HepG2 (cell line): ENCODE data around the gene RNF175. TPM values are rescaled to one million over a fixed set of nuclear protein-coding genes. Genes with fewer than 3 reads are reported as not detected.

Experiments used
- ATAC-seq: fragments of 200-7000 bp; cut with Tn5 transposase; 3 replicates; pipeline ENCODE4 v1.9.1; 2020; ENCODE audit warnings: mild to moderate bottlenecking, moderate library complexity
- BruUV-seq: library from RNA; stranded (reverse); fragments of 400-500 nt; replicated peaks from 2 replicates; lab custom pipeline; 2021; lab: Mats Ljungman, UMichigan
- CTCF ChIA-PET: fragments of 300-600 bp; formaldehyde crosslinking; extraction: SDS; loops from one replicate; lab custom pipeline; 2021; ENCODE audit warnings: low total read pairs, inconsistent platforms, low intra/inter-chr PET ratio; lab: Yijun Ruan, JAX
- POLR2A ChIA-PET: fragments of 350-600 bp; sonication (Branson Sonifier 250); formaldehyde crosslinking; loops from one replicate; lab custom pipeline; 2020; ENCODE audit warnings: antibody characterized with exemption, inconsistent platforms; lab: Yijun Ruan, JAX
- DNase-seq: peaks from one replicate; pipeline ENCODE4 v3.0.0-alpha.2; 2015; ENCODE audit warnings: low spot score
- FAIRE-seq: peaks from 3 replicates; lab custom pipeline; 2011; peaks lifted over from hg19 to GRCh38; lab: Jason Lieb, UNC
- H2AFZ ChIP-seq: one replicate; pipeline ENCODE4 v1.6.1; 2011; ENCODE audit warnings: low read length, inconsistent platforms
- H3K27ac ChIP-seq: fragments of 300-600 bp; 3 replicates; pipeline ENCODE4 v1.8.0; 2011; ENCODE audit warnings: mixed run types, mild to moderate bottlenecking, mixed read lengths, low read length, inconsistent platforms; ENCODE audit not compliant: insufficient read depth; ENCODE audit errors: extremely low read length
- H3K27me3 ChIP-seq, 2 experiments: fragments of 200-600 bp in 1 of 2; 2 replicates in 1 of 2; 3 replicates in 1 of 2; pipeline versions ENCODE4 v1.6.0 to v1.8.0; 2011; ENCODE audit warnings: low read length in 2 of 2, mild to moderate bottlenecking in 2 of 2, moderate library complexity in 2 of 2, inconsistent platforms in 1 of 2; ENCODE audit not compliant: insufficient read depth in 2 of 2, control insufficient read depth in 1 of 2
- H3K36me3 ChIP-seq, 2 experiments: fragments of 200-600 bp in 1 of 2; replicated peaks in 1 of 2; 2 replicates in 1 of 2; 3 replicates in 1 of 2; pipeline versions ENCODE4 v1.5.1 to v1.8.0; 2011; ENCODE audit warnings: low read length in 2 of 2, inconsistent platforms in 1 of 2; ENCODE audit not compliant: insufficient read depth in 2 of 2, control insufficient read depth in 1 of 2
- H3K4me1 ChIP-seq: 2 replicates; pipeline ENCODE4 v1.5.1; 2012; ENCODE audit warnings: low read length, inconsistent platforms; ENCODE audit not compliant: insufficient read depth
- H3K4me2 ChIP-seq: 2 replicates; pipeline ENCODE4 v1.6.0; 2011; ENCODE audit warnings: low read depth, low read length, inconsistent platforms
- H3K4me3 ChIP-seq, 3 experiments: fragments of 200-600 bp in 1 of 3; sonication (generic), shearing (Covaris generic) in 1 of 3; replicated peaks in 1 of 3; 2 replicates each; pipeline ENCODE4 v1.5.1; 2011 to 2016; ENCODE audit warnings: low read length in 3 of 3, inconsistent platforms in 2 of 3, low read depth in 2 of 3, mild to moderate bottlenecking in 2 of 3, control low read depth in 1 of 3, mixed read lengths in 1 of 3; ENCODE audit not compliant: insufficient read depth in 1 of 3
- H3K79me2 ChIP-seq: one replicate; pipeline ENCODE4 v1.6.1; 2011; ENCODE audit warnings: low read length, inconsistent platforms; ENCODE audit not compliant: insufficient read depth
- H3K9ac ChIP-seq: 2 replicates; pipeline ENCODE4 v1.6.0; 2011; ENCODE audit warnings: mild to moderate bottlenecking, low read depth, low read length, inconsistent platforms; ENCODE audit not compliant: insufficient read depth
- H3K9me3 ChIP-seq: 2 replicates; pipeline ENCODE4 v1.5.1; 2012; ENCODE audit warnings: mild to moderate bottlenecking, low read length
- H4K20me1 ChIP-seq: 2 replicates; pipeline ENCODE4 v1.6.0; 2011; ENCODE audit warnings: inconsistent platforms, mild to moderate bottlenecking, low read length, moderate library complexity; ENCODE audit not compliant: insufficient read depth
- CENPT ChIP-seq: sonication (generic); formaldehyde crosslinking; IDR thresholded peaks from 2 replicates; pipeline ENCODE4 v1.8.0; 2022; ENCODE audit warnings: low read depth, mild to moderate bottlenecking, moderate library complexity, missing genetic modification reagents
- EEA1 ChIP-seq: sonication (generic); formaldehyde crosslinking; IDR thresholded peaks from 2 replicates; pipeline ENCODE4 v1.5.1; 2020; ENCODE audit warnings: mild to moderate bottlenecking, missing genetic modification reagents, borderline replicate concordance
- HOXD1 ChIP-seq: sonication (generic); formaldehyde crosslinking; IDR thresholded peaks from 2 replicates; pipeline ENCODE4 v1.5.0; 2020; ENCODE audit warnings: missing genetic modification reagents
- JUNB ChIP-seq: sonication (generic); formaldehyde crosslinking; IDR thresholded peaks from 2 replicates; pipeline ENCODE4 v1.8.0; 2022; ENCODE audit warnings: missing genetic modification reagents, mild to moderate bottlenecking, borderline replicate concordance
- KLF6 ChIP-seq: IDR thresholded peaks from 2 replicates; pipeline ENCODE4 v1.8.0; 2016; ENCODE audit warnings: missing biosample characterization, missing genetic modification reagents
- MAX ChIP-seq: IDR thresholded peaks from 2 replicates; pipeline ENCODE4 v1.6.1; 2012; ENCODE audit warnings: inconsistent platforms
- NR2F1 ChIP-seq, 2 experiments: fragments of 450-650 bp in 1 of 2; formaldehyde crosslinking in 1 of 2; IDR thresholded peaks; 2 replicates each; pipeline versions ENCODE4 v1.5.0 to v1.6.1; 2016 to 2020; ENCODE audit warnings: mild to moderate bottlenecking in 1 of 2, missing compliant biosample characterization in 1 of 2, missing genetic modification reagents in 1 of 2, moderate library complexity in 1 of 2
- RXRA ChIP-seq: sonication (generic); formaldehyde crosslinking; IDR thresholded peaks from 2 replicates; pipeline ENCODE4 v1.5.1; 2020; ENCODE audit warnings: missing genetic modification reagents
- SIN3B ChIP-seq: fragments of 150-350 bp; IDR thresholded peaks from 2 replicates; pipeline ENCODE4 v1.6.1; 2014; ENCODE audit warnings: low read length
- SP140L ChIP-seq: sonication (generic); formaldehyde crosslinking; IDR thresholded peaks from 2 replicates; pipeline ENCODE4 v1.4.0; 2020; ENCODE audit warnings: missing genetic modification reagents, borderline replicate concordance
- ZBTB34 ChIP-seq: sonication (generic); formaldehyde crosslinking; IDR thresholded peaks from 2 replicates; pipeline ENCODE4 v1.8.0; 2022; ENCODE audit warnings: mild to moderate bottlenecking, missing genetic modification reagents
- ZNF10 ChIP-seq: sonication (generic); formaldehyde crosslinking; IDR thresholded peaks from 2 replicates; pipeline ENCODE4 v1.4.0; 2020; ENCODE audit warnings: mild to moderate bottlenecking, low read depth, missing genetic modification reagents, borderline replicate concordance
- ZNF484 ChIP-seq: sonication (generic); formaldehyde crosslinking; IDR thresholded peaks from 2 replicates; pipeline ENCODE4 v1.5.1; 2020; ENCODE audit warnings: mild to moderate bottlenecking, low read depth, missing genetic modification reagents, borderline replicate concordance
- ZNF564 ChIP-seq: sonication (generic); formaldehyde crosslinking; IDR thresholded peaks from 2 replicates; pipeline ENCODE4 v1.8.1; 2023; ENCODE audit warnings: mild to moderate bottlenecking, missing genetic modification reagents
- ZNF646 ChIP-seq: sonication (generic); formaldehyde crosslinking; IDR thresholded peaks from 2 replicates; pipeline ENCODE4 v1.9.0; 2021; ENCODE audit warnings: mild to moderate bottlenecking, missing genetic modification reagents
- WGBS: methylation state at CpG from one replicate; pipeline ENCODE4 v1.1.6; 2017; ENCODE audit warnings: low lambda C conversion rate; 5-methylcytosine and 5-hydroxymethylcytosine counted together
- in situ Hi-C: cut with HindIII; loops from 2 replicates; pipeline ENCODE4 v1.10.0; 2017; ENCODE audit warnings: low pct_unique_long_range_greater_than_20kb; ENCODE audit not compliant: extremely low pct_ligation_motif_present
- intact Hi-C: fragments of 100-400 bp; cut with micrococcal nuclease; formaldehyde crosslinking; loops from one replicate; pipeline ENCODE4 v1.10.0; 2022; ENCODE audit not compliant: unreplicated experiment
- polyA plus RNA-seq, 8 experiments: library from polyadenylated mRNA; depleted of rRNA in 3 of 8; stranded (reverse) in 7 of 8; unstranded in 1 of 8; fragments of >200 nt; fragmentation: Illumina TruSeq in 4 of 8; extraction: Trizol in 4 of 8; gene quantifications; 2 replicates each; pipeline versions ENCODE4 v1.2.1 to v1.2.3, GENCODE V29; 2011 to 2016; ENCODE audit warnings: low read depth in 4 of 8, missing spikeins in 1 of 8, mixed read lengths in 1 of 8; ENCODE audit not compliant: insufficient read depth in 1 of 8
- total RNA-seq, 5 experiments: library from RNA; depleted of rRNA; stranded (reverse); fragments of >200 nt; fragmentation: Illumina TruSeq; extraction: Trizol; gene quantifications; 2 replicates each; pipeline ENCODE4 v1.2.3, GENCODE V29; 2016; ENCODE audit warnings: low read depth in 1 of 5
- TF ChIP-seq, protein P1 (sequence below): sonication (generic); formaldehyde crosslinking; IDR thresholded peaks from 2 replicates; pipeline ENCODE4 v1.4.0; 2020; ENCODE audit warnings: missing genetic modification reagents

The RNF175 gene
- total and polyA plus RNA-seq, 2 of the 13 experiments (the other 11 are each of a cell fraction or from before 2014, with no cell fraction given) = not detected

DNA sequence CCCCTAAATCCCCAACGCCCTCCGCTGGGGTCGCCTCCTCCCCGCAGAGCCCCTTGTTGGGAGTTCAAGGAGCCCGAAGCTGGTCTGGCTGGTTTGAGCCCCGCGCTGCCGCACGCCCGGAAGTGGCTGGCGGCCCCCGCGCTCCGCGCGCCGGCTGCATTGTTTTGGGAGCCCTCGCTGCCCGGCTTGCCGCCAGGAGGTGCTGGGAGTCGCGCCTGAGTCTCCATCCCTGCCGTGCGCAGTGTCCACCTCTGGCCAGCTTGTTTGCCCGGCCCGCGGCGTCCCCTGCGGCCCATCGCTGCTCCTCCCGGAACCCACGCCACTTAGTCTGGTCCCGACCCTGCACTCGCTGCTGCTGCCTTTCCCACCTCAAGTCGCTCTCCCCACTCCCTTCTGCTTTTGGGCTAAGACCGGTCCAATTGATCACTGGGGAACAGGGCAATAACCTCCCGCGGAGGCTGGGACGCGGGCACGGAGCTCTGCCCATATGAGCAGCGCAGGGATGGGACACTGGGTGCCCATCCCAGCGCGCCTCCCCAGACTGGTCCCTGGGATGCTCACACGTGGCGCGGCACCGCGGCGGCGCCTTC, 31.2 kb upstream of the RNF175 start:
- ATAC-seq (no peak; the same call in 1 of the 3 replicates), DNase-seq (no peak), FAIRE-seq (no peak)
- POLR2A ChIA-PET = no interaction called here
- Histone ChIP-seq H3K9ac (no peak overlapping the region), H2AFZ (no peak overlapping the region), H3K27ac (no peak overlapping the region), H3K4me1 (no peaks in the 10 kb centered on the region), H3K36me3 (no peaks in the 10 kb centered on the region), H3K4me3 (no peak overlapping the region), H3K27me3 (peaks cover 2 to 31% of the 10 kb centered on the region in 2 experiments; a peak in 4 of 5 replicates), H3K4me2 (no peak overlapping the region), H3K9me3 (no peaks in the 10 kb centered on the region), H4K20me1 (no peaks in the 10 kb centered on the region), H3K79me2 (no peaks in the 10 kb centered on the region)
- intact Hi-C loops = no loop called here
- 89% methylated on average over 20 of the region's 51 CpGs for WGBS
- CTCF ChIA-PET = no interaction called here
- in situ Hi-C loops = no loop called here
- no TSS peak for BruUV-seq
- TF ChIP-seq, protein P1, sequence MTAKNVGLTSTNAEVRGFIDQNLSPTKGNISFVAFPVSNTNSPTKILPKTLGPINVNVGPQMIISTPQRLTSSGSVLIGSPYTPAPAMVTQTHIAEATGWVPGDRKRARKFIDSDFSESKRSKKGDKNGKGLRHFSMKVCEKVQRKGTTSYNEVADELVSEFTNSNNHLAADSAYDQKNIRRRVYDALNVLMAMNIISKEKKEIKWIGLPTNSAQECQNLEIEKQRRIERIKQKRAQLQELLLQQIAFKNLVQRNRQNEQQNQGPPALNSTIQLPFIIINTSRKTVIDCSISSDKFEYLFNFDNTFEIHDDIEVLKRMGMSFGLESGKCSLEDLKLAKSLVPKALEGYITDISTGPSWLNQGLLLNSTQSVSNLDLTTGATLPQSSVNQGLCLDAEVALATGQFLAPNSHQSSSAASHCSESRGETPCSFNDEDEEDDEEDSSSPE (CRISPR knock-in tag) = no peak
- TF ChIP-seq CENPT (CRISPR knock-in tag) (no peak), ZNF484 (CRISPR knock-in tag) (no peak), RXRA (CRISPR knock-in tag) (no peak), MAX (no peak), ZNF564 (CRISPR knock-in tag) (no peak), SIN3B (no peak), KLF6 (CRISPR knock-in tag) (no peak), HOXD1 (no peak), JUNB (CRISPR knock-in tag) (no peak), ZNF10 (no peak), EEA1 (CRISPR knock-in tag) (no peak), ZNF646 (CRISPR knock-in tag) (no peak), SP140L (CRISPR knock-in tag) (no peak), NR2F1 (CRISPR knock-in tag; IDR thresholded peaks at IDR 0.05) (no peak), ZBTB34 (CRISPR knock-in tag) (no peak)
